Astrocyte (in vitro differentiated cells and primary cell): Measurements from ENCODE around the gene C3orf22. TPM values are rescaled to one million over a fixed set of nuclear protein-coding genes. Genes with fewer than 3 reads are reported as not detected.

Experiments
- DNase-seq: peaks from one replicate; pipeline ENCODE4 v3.0.0-alpha.2; 2010; ENCODE audit warnings: low read depth
- FAIRE-seq: peaks from 2 replicates; lab custom pipeline; 2011; peaks lifted over from hg19 to GRCh38; lab: Jason Lieb, UNC
- H2AFZ ChIP-seq: 2 replicates; pipeline ENCODE4 v1.6.0; 2012; ENCODE audit warnings: low read depth, low read length, inconsistent platforms
- H3K27ac ChIP-seq: 2 replicates; pipeline ENCODE4 v1.5.1; 2011; ENCODE audit warnings: low read depth, low read length, inconsistent platforms
- H3K27me3 ChIP-seq: 2 replicates; pipeline ENCODE4 v1.6.0; 2011; ENCODE audit warnings: low read length, inconsistent platforms; ENCODE audit not compliant: insufficient read depth
- H3K36me3 ChIP-seq: 2 replicates; pipeline ENCODE4 v1.5.1; 2011; ENCODE audit warnings: low read length, inconsistent platforms; ENCODE audit not compliant: insufficient read depth
- H3K4me1 ChIP-seq: 2 replicates; pipeline ENCODE4 v1.5.1; 2011; ENCODE audit warnings: low read length, inconsistent platforms; ENCODE audit not compliant: insufficient read depth
- H3K4me2 ChIP-seq: 2 replicates; pipeline ENCODE4 v1.6.0; 2012; ENCODE audit warnings: low read length, inconsistent platforms
- H3K4me3 ChIP-seq: 2 replicates; pipeline ENCODE4 v1.5.1; 2011; ENCODE audit warnings: low read depth, mild to moderate bottlenecking, low read length, inconsistent platforms; ENCODE audit not compliant: insufficient read depth
- H3K79me2 ChIP-seq: 2 replicates; pipeline ENCODE4 v1.6.0; 2012; ENCODE audit warnings: mild to moderate bottlenecking, low read length, inconsistent platforms; ENCODE audit not compliant: insufficient read depth
- H3K9ac ChIP-seq: 2 replicates; pipeline ENCODE4 v1.6.0; 2012; ENCODE audit warnings: mild to moderate bottlenecking, low read length, inconsistent platforms
- H3K9me3 ChIP-seq: 2 replicates; pipeline ENCODE4 v1.5.1; 2012; ENCODE audit warnings: low read depth, mild to moderate bottlenecking, low read length, inconsistent platforms; ENCODE audit not compliant: insufficient read depth
- H4K20me1 ChIP-seq: 2 replicates; pipeline ENCODE4 v1.6.0; 2012; ENCODE audit warnings: low read length, inconsistent platforms; ENCODE audit not compliant: insufficient read depth
- H3K27ac Mint-ChIP-seq: one replicate; pipeline ENCODE4 v1.8.0; 2021; ENCODE audit warnings: mild to moderate bottlenecking, mixed read lengths; ENCODE audit not compliant: unreplicated experiment
- H3K27me3 Mint-ChIP-seq: one replicate; pipeline ENCODE4 v1.8.0; 2021; ENCODE audit warnings: low read depth, mixed read lengths; ENCODE audit not compliant: unreplicated experiment
- H3K36me3 Mint-ChIP-seq: one replicate; pipeline ENCODE4 v1.8.0; 2021; ENCODE audit warnings: low read depth, mixed read lengths; ENCODE audit not compliant: unreplicated experiment
- H3K4me1 Mint-ChIP-seq: one replicate; pipeline ENCODE4 v1.8.0; 2021; ENCODE audit warnings: low read depth, mixed read lengths; ENCODE audit not compliant: unreplicated experiment
- H3K4me3 Mint-ChIP-seq: one replicate; pipeline ENCODE4 v1.8.0; 2021; ENCODE audit warnings: mild to moderate bottlenecking, moderate library complexity, mixed read lengths; ENCODE audit not compliant: unreplicated experiment
- H3K9me3 Mint-ChIP-seq: one replicate; pipeline ENCODE4 v1.8.0; 2021; ENCODE audit warnings: mild to moderate bottlenecking, mixed read lengths; ENCODE audit not compliant: unreplicated experiment
- CTCF ChIP-seq: IDR thresholded peaks from 2 replicates; pipeline ENCODE4 v1.5.1; 2011; ENCODE audit warnings: low read depth, mild to moderate bottlenecking, inconsistent platforms, low read length, moderate library complexity; ENCODE audit not compliant: insufficient read depth
- EZH2 ChIP-seq: IDR thresholded peaks from 2 replicates; pipeline ENCODE4 v1.6.1; 2012; ENCODE audit warnings: mild to moderate bottlenecking, low read length, inconsistent platforms; ENCODE audit not compliant: insufficient read depth
- total RNA-seq: library from RNA; stranded (reverse); gene quantifications from 2 replicates; pipeline ENCODE4 v1.2.1, GENCODE V29; 2021

C3orf22 gene
- total RNA-seq, 1 donor from 2014 or later: not detected

DNA sequence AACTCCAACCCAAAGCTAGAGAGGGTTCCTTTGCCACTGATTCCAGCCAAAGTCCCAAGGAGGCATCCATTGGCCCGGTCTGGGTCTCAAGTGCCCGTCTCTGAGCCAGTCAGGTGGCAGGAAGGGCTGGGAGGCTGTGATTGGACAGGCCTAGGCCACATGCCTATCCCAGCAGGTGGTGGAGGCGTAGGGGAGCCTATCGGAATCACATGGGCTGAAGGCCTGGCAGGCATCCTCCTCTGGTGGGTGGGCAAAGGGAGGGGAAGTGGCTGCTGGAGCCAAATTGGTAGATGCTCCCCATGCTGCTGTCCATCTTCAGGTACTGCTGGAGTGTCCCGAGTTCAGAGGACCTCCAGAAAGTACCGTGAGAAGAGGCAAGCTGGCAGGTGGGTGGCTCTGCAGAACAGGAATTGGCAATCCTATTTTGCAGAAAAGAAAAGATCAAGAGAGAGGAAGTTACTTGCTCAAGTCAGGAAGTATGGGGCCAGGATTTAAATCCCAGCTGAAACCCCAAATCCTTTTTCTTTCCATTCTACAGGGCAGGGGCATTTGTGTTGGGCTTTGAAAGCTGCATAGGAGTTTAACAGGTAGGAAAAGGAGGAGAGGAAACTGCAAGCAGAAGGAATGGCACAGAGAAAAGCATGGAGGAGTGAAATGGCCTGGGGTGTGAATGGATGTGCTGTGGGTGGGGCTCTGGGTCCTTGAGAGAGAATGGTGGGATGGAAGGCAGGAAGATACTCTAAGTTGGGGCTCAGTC is 31.1 kb downstream of the C3orf22 start:
- FAIRE-seq: no peak
- Histone ChIP-seq H2AFZ (no peak overlapping the region), H3K79me2 (no peaks in the 10 kb centered on the region), H3K9ac (no peak overlapping the region), H3K36me3 (no peaks in the 10 kb centered on the region), H3K4me3 (no peak overlapping the region), H4K20me1 (no peaks in the 10 kb centered on the region), H3K4me2 (no peak overlapping the region), H3K9me3 (no peaks in the 10 kb centered on the region), H3K27me3 (peaks cover 30% of the 10 kb centered on the region), H3K27ac (no peak overlapping the region), H3K4me1 (peaks cover 7% of the 10 kb centered on the region)
- DNase-seq: no peak
- Mint-ChIP-seq H3K9me3 (no peaks in the 10 kb centered on the region), H3K4me3 (no peak overlapping the region), H3K27me3 (peaks cover 63% of the 10 kb centered on the region), H3K4me1 (no peaks in the 10 kb centered on the region), H3K36me3 (no peaks in the 10 kb centered on the region), H3K27ac (no peak overlapping the region)
- TF ChIP-seq CTCF (no peak), EZH2 (no peak)

DNA sequence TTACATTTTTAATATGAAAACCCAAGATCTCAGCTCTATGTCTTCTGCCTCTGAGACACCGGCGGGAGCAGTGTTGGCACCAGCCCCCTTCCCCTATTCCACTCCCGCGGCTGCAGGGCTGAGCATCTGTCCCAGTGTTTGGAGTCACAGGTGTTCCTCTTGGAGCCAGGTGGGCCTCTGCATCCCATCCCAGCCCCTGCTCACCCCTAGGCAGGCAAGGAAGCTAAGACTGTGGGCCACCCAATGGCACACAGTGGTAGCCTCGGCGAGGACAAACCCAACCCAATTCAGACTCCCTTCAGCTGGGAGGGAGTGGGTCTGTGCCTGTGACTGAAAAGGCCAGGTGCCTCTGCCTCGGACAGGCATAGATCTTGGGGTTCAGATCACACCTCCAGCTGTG is 31.7 kb downstream of the C3orf22 start:
- DNase-seq: no peak

More for the DNA sequence above, 31.7 kb downstream of the C3orf22 start:
- H3K4me3 Mint-ChIP-seq: no peak overlapping the region
- Histone ChIP-seq H3K79me2 (no peaks in the 10 kb centered on the region), H4K20me1 (no peaks in the 10 kb centered on the region), H3K4me3 (no peak overlapping the region), H2AFZ (no peak overlapping the region), H3K27ac (no peak overlapping the region), H3K9ac (no peak overlapping the region), H3K36me3 (no peaks in the 10 kb centered on the region), H3K9me3 (no peaks in the 10 kb centered on the region), H3K4me1 (peaks cover 7% of the 10 kb centered on the region), H3K27me3 (peaks cover 27% of the 10 kb centered on the region), H3K4me2 (no peak overlapping the region)
- H3K4me1 Mint-ChIP-seq: no peaks in the 10 kb centered on the region
- no peaks in the 10 kb centered on the region for H3K36me3 Mint-ChIP-seq
- no peaks in the 10 kb centered on the region for H3K9me3 Mint-ChIP-seq
- no peak for TF ChIP-seq CTCF
- TF ChIP-seq EZH2: no peak
- H3K27me3 Mint-ChIP-seq: peaks cover 63% of the 10 kb centered on the region
- FAIRE-seq: no peak
- no peak overlapping the region for H3K27ac Mint-ChIP-seq
